Measurements from ENCODE around the gene ITPRIP.

Gene ITPRIP

GRCh38 chr10:104317269-104317710 is 21.0 kb downstream of the ITPRIP start (continued):
- TF ChIP-seq CSRNP3 (CRISPR knock-in tag; IDR thresholded peaks at IDR 0.05): no peak
- no peak for TF ChIP-seq POU6F1 (CRISPR knock-in tag; IDR thresholded peaks at IDR 0.05; ENCODE audit: borderline replicate concordance, low read depth)

- no peak for ATAC-seq
- TF ChIP-seq CREB5 (CRISPR knock-in tag; IDR thresholded peaks at IDR 0.05; ENCODE audit: low read depth): no peak
- TF ChIP-seq CSDC2 (CRISPR knock-in tag; IDR thresholded peaks at IDR 0.05): no peak
- no peak for TF ChIP-seq ZNF70 (CRISPR knock-in tag; IDR thresholded peaks at IDR 0.05)
- TF ChIP-seq GLIS3 (CRISPR knock-in tag; IDR thresholded peaks at IDR 0.05): no peak
- no peak for TF ChIP-seq TOX (CRISPR knock-in tag; IDR thresholded peaks at IDR 0.05; ENCODE audit: borderline replicate concordance)
- no peak for TF ChIP-seq ZFP3 (CRISPR knock-in tag; IDR thresholded peaks at IDR 0.05)
- TF ChIP-seq PPARA (CRISPR knock-in tag; IDR thresholded peaks at IDR 0.05; ENCODE audit: borderline replicate concordance): no peak
Observed at GRCh38 chr10:104316321-104317099, 21.8 kb downstream of the ITPRIP start.

- ATAC-seq: no peak
- no peak for TF ChIP-seq POU6F1 (CRISPR knock-in tag; IDR thresholded peaks at IDR 0.05; ENCODE audit: borderline replicate concordance, low read depth)
- no peak for TF ChIP-seq ZFP30 (CRISPR knock-in tag; IDR thresholded peaks at IDR 0.05)
- no peak for TF ChIP-seq RARB (CRISPR knock-in tag; IDR thresholded peaks at IDR 0.05)
- no peak for TF ChIP-seq ARNTL (CRISPR knock-in tag; IDR thresholded peaks at IDR 0.05; ENCODE audit: borderline replicate concordance, low read depth)
- TF ChIP-seq ISL1 (CRISPR knock-in tag; IDR thresholded peaks at IDR 0.05): no peak
- TF ChIP-seq CREB5 (CRISPR knock-in tag; IDR thresholded peaks at IDR 0.05; ENCODE audit: low read depth): no peak
- no peak for TF ChIP-seq CSDC2 (CRISPR knock-in tag; IDR thresholded peaks at IDR 0.05)
- TF ChIP-seq TOX (CRISPR knock-in tag; IDR thresholded peaks at IDR 0.05; ENCODE audit: borderline replicate concordance): no peak
- TF ChIP-seq GLIS3 (CRISPR knock-in tag; IDR thresholded peaks at IDR 0.05): no peak
- TF ChIP-seq ZNF8 (CRISPR knock-in tag; IDR thresholded peaks at IDR 0.05): no peak
- no peak for TF ChIP-seq PATZ1 (CRISPR knock-in tag; IDR thresholded peaks at IDR 0.05; ENCODE audit: borderline replicate concordance)
- no peak for TF ChIP-seq TSHZ2 (CRISPR knock-in tag; IDR thresholded peaks at IDR 0.05)
- no peak for TF ChIP-seq OSR1 (CRISPR knock-in tag; IDR thresholded peaks at IDR 0.05)
Observed at GRCh38 chr10:104315486-104315921, 22.8 kb downstream of the ITPRIP start.
